Suprapubic skin (tissue), 4 donors: Measurements from ENCODE around the gene SPRR2B.
"Not testable (repeated sequence)": the region's sequence is repeated elsewhere in the genome, so short reads cannot be mapped to it uniquely, and the experiment has no call there.

Source experiments
- CTCF ChIP-seq, 2 donors: fragments of 200-600 bp in 1 of 2; fragments of 450-650 bp in 1 of 2; sonication (generic) in 1 of 2; IDR thresholded peaks; one replicate each; pipeline ENCODE4 v1.5.1; 2016 to 2019; ENCODE audit warnings: antibody characterized with exemption in 2 of 2, mild to moderate bottlenecking in 1 of 2, moderate library complexity in 1 of 2
- EP300 ChIP-seq: sonication (generic); formaldehyde crosslinking; IDR thresholded peaks from one replicate; pipeline ENCODE4 v1.6.1; 2017; ENCODE audit warnings: antibody characterized with exemption
- POLR2A ChIP-seq, 2 donors: fragments of 450-650 bp; IDR thresholded peaks; one replicate each; pipeline ENCODE4 v1.6.1; 2017; ENCODE audit warnings: antibody characterized with exemption in 2 of 2, mild to moderate bottlenecking in 2 of 2, moderate library complexity in 2 of 2
- POLR2AphosphoS5 ChIP-seq, 3 donors: sonication (generic); formaldehyde crosslinking; IDR thresholded peaks; one replicate each; pipeline ENCODE4 v1.6.1; 2017; ENCODE audit warnings: antibody characterized with exemption in 3 of 3

- TF ChIP-seq POLR2A (IDR thresholded peaks at IDR 0.05); CTCF (IDR thresholded peaks at IDR 0.05); EP300; POLR2AphosphoS5 (IDR thresholded peaks at IDR 0.05): not testable (repeated sequence)
These were observed 43.9 kb upstream of the SPRR2B start for GRCh38 chr1:153115264-153115663.
